Smooth muscle cell (in vitro differentiated cells): Measurements from ENCODE around the gene DMD. TPM values are rescaled to one million over a fixed set of nuclear protein-coding genes. Genes with fewer than 3 reads are reported as not detected.

Experiments
- DNase-seq: peaks from one replicate; lab custom pipeline; 2025; ENCODE audit not compliant: unreplicated experiment; lab: John Stamatoyannopoulos, UW
- H2AFZ ChIP-seq: fragments of 200-600 bp; sonication (generic); 2 replicates; pipeline ENCODE4 v1.6.0; 2016; ENCODE audit warnings: antibody characterized with exemption, low read depth, mild to moderate bottlenecking
- H3F3A ChIP-seq: fragments of 200-600 bp; sonication (generic); 2 replicates; pipeline ENCODE4 v1.6.0; 2017; ENCODE audit warnings: antibody characterized with exemption, low read depth
- H3K27ac ChIP-seq: fragments of 200-600 bp; sonication (generic); 2 replicates; pipeline ENCODE4 v1.5.1; 2016; ENCODE audit warnings: low read depth, mild to moderate bottlenecking
- H3K27me3 ChIP-seq: fragments of 200-600 bp; sonication (generic); 2 replicates; pipeline ENCODE4 v1.6.1; 2016; ENCODE audit warnings: low read depth, mild to moderate bottlenecking
- H3K36me3 ChIP-seq: fragments of 200-600 bp; sonication (generic); 2 replicates; pipeline ENCODE4 v1.5.1; 2016; ENCODE audit warnings: low read depth
- H3K4me1 ChIP-seq: fragments of 200-600 bp; sonication (generic); 2 replicates; pipeline ENCODE4 v1.5.1; 2016; ENCODE audit warnings: low read depth
- H3K4me2 ChIP-seq: fragments of 200-600 bp; sonication (generic); 2 replicates; pipeline ENCODE4 v1.6.0; 2016; ENCODE audit warnings: mild to moderate bottlenecking
- H3K4me3 ChIP-seq: fragments of 200-600 bp; sonication (generic); 2 replicates; pipeline ENCODE4 v1.5.1; 2016; ENCODE audit warnings: mild to moderate bottlenecking
- H3K79me2 ChIP-seq: fragments of 200-600 bp; sonication (generic); 2 replicates; pipeline ENCODE4 v1.6.0; 2016; ENCODE audit warnings: low read depth, mild to moderate bottlenecking
- H3K9ac ChIP-seq: fragments of 200-600 bp; sonication (generic); 2 replicates; pipeline ENCODE4 v1.6.0; 2016; ENCODE audit warnings: low read depth
- H3K9me3 ChIP-seq: fragments of 200-600 bp; sonication (generic); replicated peaks from 2 replicates; pipeline ENCODE4 v1.5.1; 2016; ENCODE audit warnings: low read depth
- H4K20me1 ChIP-seq: fragments of 200-600 bp; sonication (generic); 2 replicates; pipeline ENCODE4 v1.6.0; 2016; ENCODE audit warnings: low read depth
- WGBS: methylation state at CpG from one replicate; pipeline ENCODE4 v1.1.7; 2016; ENCODE audit warnings: low lambda C conversion rate; 5-methylcytosine and 5-hydroxymethylcytosine counted together
- polyA plus RNA-seq: library from polyadenylated mRNA; unstranded; fragments of >200 nt; fragmentation: Nextera tagmentation; extraction: Ambion mirVana; gene quantifications from 2 replicates; pipeline ENCODE4 v1.2.1, GENCODE V29; 2016
- total RNA-seq: library from RNA; depleted of rRNA; stranded (reverse); fragments of >200 nt; gene quantifications from 2 replicates; pipeline ENCODE4 v1.2.3, GENCODE V29; 2014
- TF ChIP-seq, protein P1 (sequence below): fragments of 200-600 bp; sonication (generic); IDR thresholded peaks from 2 replicates; pipeline ENCODE4 v1.5.1; 2017; ENCODE audit warnings: borderline replicate concordance, mild to moderate bottlenecking, antibody characterized with exemption; ENCODE audit not compliant: insufficient read depth, poor library complexity, severe bottlenecking

Gene DMD
- total and polyA plus RNA-seq, 2 experiments from 2014 or later: 12.3 to 12.6 TPM

- Histone ChIP-seq H3K4me3 (no peak overlapping the region), H3K4me2 (no peak overlapping the region), H3K27me3 (no peaks in the 10 kb centered on the region), H3K9ac (no peak overlapping the region), H3K9me3 (no peaks in the 10 kb centered on the region), H3K27ac (no peak overlapping the region), H3K79me2 (no peaks in the 10 kb centered on the region), H3K4me1 (no peaks in the 10 kb centered on the region), H3K36me3 (no peaks in the 10 kb centered on the region), H4K20me1 (no peaks in the 10 kb centered on the region), H3F3A (no peaks in the 10 kb centered on the region), H2AFZ (no peak overlapping the region)
- no peak for DNase-seq
- TF ChIP-seq, protein P1, sequence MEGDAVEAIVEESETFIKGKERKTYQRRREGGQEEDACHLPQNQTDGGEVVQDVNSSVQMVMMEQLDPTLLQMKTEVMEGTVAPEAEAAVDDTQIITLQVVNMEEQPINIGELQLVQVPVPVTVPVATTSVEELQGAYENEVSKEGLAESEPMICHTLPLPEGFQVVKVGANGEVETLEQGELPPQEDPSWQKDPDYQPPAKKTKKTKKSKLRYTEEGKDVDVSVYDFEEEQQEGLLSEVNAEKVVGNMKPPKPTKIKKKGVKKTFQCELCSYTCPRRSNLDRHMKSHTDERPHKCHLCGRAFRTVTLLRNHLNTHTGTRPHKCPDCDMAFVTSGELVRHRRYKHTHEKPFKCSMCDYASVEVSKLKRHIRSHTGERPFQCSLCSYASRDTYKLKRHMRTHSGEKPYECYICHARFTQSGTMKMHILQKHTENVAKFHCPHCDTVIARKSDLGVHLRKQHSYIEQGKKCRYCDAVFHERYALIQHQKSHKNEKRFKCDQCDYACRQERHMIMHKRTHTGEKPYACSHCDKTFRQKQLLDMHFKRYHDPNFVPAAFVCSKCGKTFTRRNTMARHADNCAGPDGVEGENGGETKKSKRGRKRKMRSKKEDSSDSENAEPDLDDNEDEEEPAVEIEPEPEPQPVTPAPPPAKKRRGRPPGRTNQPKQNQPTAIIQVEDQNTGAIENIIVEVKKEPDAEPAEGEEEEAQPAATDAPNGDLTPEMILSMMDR: no peak
- WGBS: 68% methylated on average over 2 of the region's 2 CpGs
Observed at GRCh38 chrX:31847773-31848172, 1363.6 kb downstream of the DMD start.

- DNase-seq: no peak
- no peak overlapping the region for H3K4me2 ChIP-seq
- TF ChIP-seq, protein P1: no peak
- no peak overlapping the region for H3K27ac ChIP-seq
- 63% methylated on average over 1 of the region's 1 CpG for WGBS
- no peak overlapping the region for H3K4me3 ChIP-seq
- no peak overlapping the region for H3K9ac ChIP-seq
- H3K4me1 ChIP-seq: no peaks in the 10 kb centered on the region
- no peaks in the 10 kb centered on the region for H3K36me3 ChIP-seq
- H3F3A ChIP-seq: no peaks in the 10 kb centered on the region
- no peaks in the 10 kb centered on the region for H3K9me3 ChIP-seq
- no peak overlapping the region for H2AFZ ChIP-seq
- H3K79me2 ChIP-seq: no peaks in the 10 kb centered on the region
- no peaks in the 10 kb centered on the region for H3K27me3 ChIP-seq
- no peaks in the 10 kb centered on the region for H4K20me1 ChIP-seq
Observed at GRCh38 chrX:31845003-31845402, 1366.3 kb downstream of the DMD start.

GRCh38 chrX:31838617-31839016 is 1372.7 kb downstream of the DMD start:
- Histone ChIP-seq H3K36me3 (no peaks in the 10 kb centered on the region), H3K4me1 (no peaks in the 10 kb centered on the region), H3F3A (no peaks in the 10 kb centered on the region), H2AFZ (no peak overlapping the region), H4K20me1 (no peaks in the 10 kb centered on the region), H3K9me3 (no peaks in the 10 kb centered on the region), H3K9ac (no peak overlapping the region), H3K4me3 (no peak overlapping the region), H3K4me2 (no peak overlapping the region), H3K27ac (no peak overlapping the region), H3K27me3 (no peaks in the 10 kb centered on the region), H3K79me2 (no peaks in the 10 kb centered on the region)
- WGBS: 60% methylated on average over 4 of the region's 4 CpGs
- DNase-seq: no peak
- TF ChIP-seq, protein P1: no peak

GRCh38 chrX:31837445-31838049 is 1373.8 kb downstream of the DMD start:
- Histone ChIP-seq H3K27me3 (no peaks in the 10 kb centered on the region), H3K9me3 (no peaks in the 10 kb centered on the region), H3K4me1 (no peaks in the 10 kb centered on the region), H2AFZ (no peak overlapping the region), H3K79me2 (no peaks in the 10 kb centered on the region), H3F3A (no peaks in the 10 kb centered on the region), H3K9ac (no peak overlapping the region), H3K27ac (no peak overlapping the region), H4K20me1 (no peaks in the 10 kb centered on the region), H3K36me3 (no peaks in the 10 kb centered on the region), H3K4me3 (no peak overlapping the region), H3K4me2 (no peak overlapping the region)
- TF ChIP-seq, protein P1: no peak
- 72% methylated on average over 6 of the region's 6 CpGs for WGBS
- no peak for DNase-seq
